ENCODE data around the gene MTF1.
A peak's percentile ranks its signal among the peaks of the same experiment; 100 is the strongest.

Gene MTF1

DNA sequence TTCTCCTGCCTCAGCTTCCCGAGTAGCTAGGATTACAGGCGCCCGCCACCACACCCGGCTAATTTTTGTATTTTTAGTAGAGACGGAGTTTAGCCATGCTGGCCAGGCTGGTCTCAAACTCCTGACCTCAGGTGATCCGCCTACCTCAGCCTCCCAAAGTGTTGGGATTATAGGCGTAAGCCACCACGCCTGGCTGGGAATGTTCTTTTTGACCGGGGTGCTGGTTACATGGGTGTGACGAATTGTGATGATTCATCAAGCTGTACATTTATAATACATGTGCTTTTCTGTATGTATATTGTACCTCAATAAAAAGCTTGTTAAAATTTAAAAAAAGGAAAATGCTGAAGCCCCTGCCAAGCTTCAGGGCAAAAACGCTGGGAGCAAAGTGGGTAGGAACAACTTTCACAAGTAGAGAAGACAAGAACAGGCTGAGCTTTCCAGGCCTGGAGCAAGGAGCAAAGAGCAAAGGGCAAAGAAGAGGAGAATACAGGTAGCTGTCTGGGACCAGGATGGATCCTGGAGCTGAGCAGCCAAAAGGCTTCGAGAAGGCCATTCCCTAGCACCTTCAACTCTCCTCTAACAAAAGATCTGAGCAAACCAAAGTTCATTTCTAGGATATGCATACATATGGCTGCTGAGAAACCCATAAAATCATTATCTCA is 30.9 kb downstream of the MTF1 start:
- no peaks in the 10 kb centered on the region for H3K4me1 ChIP-seq (ENCODE audit: control insufficient read depth, insufficient read depth, low read length)
- DNase-seq (ENCODE audit: low read depth): no peak
- H3K36me3 ChIP-seq (ENCODE audit: control insufficient read depth, insufficient read depth, low read length, severe bottlenecking): peaks cover 63% of the 10 kb centered on the region
- H3K4me3 ChIP-seq (ENCODE audit: low read length): no peak overlapping the region
- no peaks in the 10 kb centered on the region for H3K27me3 ChIP-seq (replicated peaks; ENCODE audit: control insufficient read depth, insufficient read depth, low read length)
- H3K9me3 ChIP-seq (ENCODE audit: control insufficient read depth, low read length): no peaks in the 10 kb centered on the region
- H3K9ac ChIP-seq (ENCODE audit: low read length): no peak overlapping the region

DNA sequence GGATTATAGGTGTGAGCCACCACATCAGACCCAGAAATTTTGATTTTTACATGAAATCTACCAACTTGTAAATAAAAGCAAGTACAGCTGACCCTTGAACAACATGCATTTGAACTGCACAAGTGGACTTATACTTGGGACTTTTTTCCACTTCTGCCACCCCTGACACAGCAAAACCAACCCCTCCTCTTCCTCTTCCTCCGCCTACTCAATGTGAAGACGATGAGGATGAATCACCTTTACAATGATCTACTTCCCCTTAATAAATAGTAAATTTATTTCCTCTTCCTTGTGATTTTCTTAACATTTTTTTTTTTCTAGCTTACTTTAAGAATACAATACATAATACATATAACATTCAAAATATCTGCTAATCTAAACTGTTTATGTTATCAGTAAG is 33.9 kb downstream of the MTF1 start:
- Histone ChIP-seq H3K36me3 (ENCODE audit: control insufficient read depth, insufficient read depth, low read length, severe bottlenecking) (peaks cover 68% of the 10 kb centered on the region), H3K27me3 (replicated peaks; ENCODE audit: control insufficient read depth, insufficient read depth, low read length) (no peaks in the 10 kb centered on the region), H3K4me3 (ENCODE audit: low read length) (no peak overlapping the region), H3K9me3 (ENCODE audit: control insufficient read depth, low read length) (no peaks in the 10 kb centered on the region), H3K9ac (ENCODE audit: low read length) (no peak overlapping the region), H3K4me1 (ENCODE audit: control insufficient read depth, insufficient read depth, low read length) (no peaks in the 10 kb centered on the region)
- DNase-seq (ENCODE audit: low read depth): no peak

DNA sequence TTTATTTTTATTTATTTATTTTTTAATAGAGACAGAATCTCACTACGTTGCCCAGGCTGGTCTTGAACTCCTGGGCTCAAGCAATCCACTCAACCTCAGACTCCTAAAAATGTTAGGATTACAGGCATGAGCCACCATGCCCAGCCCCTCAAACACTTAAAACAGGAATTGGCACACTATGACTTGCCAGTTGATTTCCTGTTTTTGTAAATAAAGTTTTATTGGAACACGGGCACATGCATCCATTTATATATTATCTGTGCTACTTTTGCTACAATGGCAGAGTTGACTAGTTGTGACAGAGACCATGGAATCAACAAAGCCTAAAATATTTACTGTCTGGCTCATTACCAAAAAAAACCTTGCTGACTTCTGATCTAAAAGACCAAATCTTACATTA is 35.4 kb downstream of the MTF1 start:
- Histone ChIP-seq H3K27me3 (replicated peaks; ENCODE audit: control insufficient read depth, insufficient read depth, low read length) (no peaks in the 10 kb centered on the region), H3K9me3 (ENCODE audit: control insufficient read depth, low read length) (no peaks in the 10 kb centered on the region), H3K4me3 (ENCODE audit: low read length) (no peak overlapping the region), H3K4me1 (ENCODE audit: control insufficient read depth, insufficient read depth, low read length) (no peaks in the 10 kb centered on the region), H3K36me3 (ENCODE audit: control insufficient read depth, insufficient read depth, low read length, severe bottlenecking) (peaks cover 72% of the 10 kb centered on the region), H3K9ac (ENCODE audit: low read length) (no peak overlapping the region)
- no peak for DNase-seq (ENCODE audit: low read depth)

DNA sequence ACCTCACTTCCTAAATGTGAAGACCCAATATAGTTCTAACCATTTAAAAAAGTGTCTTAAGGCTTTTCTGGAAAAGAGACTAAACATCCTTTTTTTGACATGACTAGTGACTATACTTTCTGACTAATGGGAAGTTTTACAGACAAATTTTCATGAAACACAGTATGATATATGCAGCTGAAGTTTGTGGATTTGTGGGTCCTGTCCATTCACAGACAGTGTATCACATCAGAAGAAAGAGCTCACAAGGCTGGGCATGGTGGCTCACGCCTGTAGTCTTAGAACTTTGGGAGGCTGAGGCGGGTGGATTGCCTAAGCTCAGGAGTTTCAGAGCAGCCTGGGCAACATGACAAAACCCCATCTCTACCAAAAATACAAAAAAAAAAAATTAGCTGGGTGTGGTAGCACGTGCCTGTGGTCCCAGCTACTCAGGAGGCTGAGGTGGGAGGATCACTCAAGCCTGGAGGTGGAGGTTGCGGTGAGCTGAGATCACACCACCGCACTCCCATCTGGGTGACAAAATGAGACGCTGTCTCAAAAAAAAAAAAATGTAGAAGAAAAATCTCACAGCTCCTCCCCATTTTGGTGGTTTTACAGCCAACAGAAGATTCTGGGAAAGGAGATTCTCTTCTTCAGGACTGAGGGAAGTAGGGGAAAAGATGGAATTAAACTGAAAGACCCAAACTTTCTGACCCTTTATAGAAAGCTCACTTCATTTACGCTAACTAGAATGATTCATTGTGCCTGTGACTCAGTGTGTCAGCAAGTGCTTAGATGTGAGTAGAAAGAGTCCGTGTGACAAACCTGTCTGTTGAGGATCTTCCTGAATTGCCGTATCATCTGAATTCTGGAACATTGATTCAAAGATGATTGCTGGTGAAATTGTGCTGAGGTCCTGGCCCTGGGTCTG is 36.2 kb downstream of the MTF1 start:
- Histone ChIP-seq H3K36me3 (ENCODE audit: control insufficient read depth, insufficient read depth, low read length, severe bottlenecking) (peaks cover 64% of the 10 kb centered on the region), H3K4me1 (ENCODE audit: control insufficient read depth, insufficient read depth, low read length) (no peaks in the 10 kb centered on the region), H3K9ac (ENCODE audit: low read length) (no peak overlapping the region), H3K4me3 (ENCODE audit: low read length) (no peak overlapping the region), H3K27me3 (replicated peaks; ENCODE audit: control insufficient read depth, insufficient read depth, low read length) (no peaks in the 10 kb centered on the region), H3K9me3 (ENCODE audit: control insufficient read depth, low read length) (no peaks in the 10 kb centered on the region)
- DNase-seq (ENCODE audit: low read depth): no peak

DNA sequence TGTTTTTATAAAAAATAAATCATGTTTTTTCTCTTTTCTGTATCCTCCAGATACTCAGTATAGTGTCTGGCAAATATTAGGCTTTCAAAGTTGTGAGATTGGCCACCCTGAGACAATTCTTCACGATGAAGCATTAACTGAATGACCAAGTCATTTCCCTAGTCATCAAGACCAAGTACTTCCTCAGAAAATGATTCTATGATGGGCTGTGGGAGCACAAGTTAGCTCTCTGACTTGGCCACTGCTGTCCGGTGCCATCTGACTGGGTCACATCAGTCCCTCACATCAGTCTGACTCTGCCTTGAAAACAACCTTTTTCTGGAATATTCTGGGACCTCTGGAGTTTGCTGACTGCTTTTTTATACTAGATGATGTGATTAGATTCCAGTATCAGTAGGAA is 37.9 kb downstream of the MTF1 start:
- H3K9ac ChIP-seq (ENCODE audit: low read length): no peak overlapping the region
- H3K9me3 ChIP-seq (ENCODE audit: control insufficient read depth, low read length): no peaks in the 10 kb centered on the region
- no peak for DNase-seq (ENCODE audit: low read depth)
- peaks cover 7% of the 10 kb centered on the region for H3K4me1 ChIP-seq (ENCODE audit: control insufficient read depth, insufficient read depth, low read length)
- no peaks in the 10 kb centered on the region for H3K27me3 ChIP-seq (replicated peaks; ENCODE audit: control insufficient read depth, insufficient read depth, low read length)
- H3K36me3 ChIP-seq (ENCODE audit: control insufficient read depth, insufficient read depth, low read length, severe bottlenecking): peaks cover 74% of the 10 kb centered on the region
- H3K4me3 ChIP-seq (ENCODE audit: low read length): no peak overlapping the region

DNA sequence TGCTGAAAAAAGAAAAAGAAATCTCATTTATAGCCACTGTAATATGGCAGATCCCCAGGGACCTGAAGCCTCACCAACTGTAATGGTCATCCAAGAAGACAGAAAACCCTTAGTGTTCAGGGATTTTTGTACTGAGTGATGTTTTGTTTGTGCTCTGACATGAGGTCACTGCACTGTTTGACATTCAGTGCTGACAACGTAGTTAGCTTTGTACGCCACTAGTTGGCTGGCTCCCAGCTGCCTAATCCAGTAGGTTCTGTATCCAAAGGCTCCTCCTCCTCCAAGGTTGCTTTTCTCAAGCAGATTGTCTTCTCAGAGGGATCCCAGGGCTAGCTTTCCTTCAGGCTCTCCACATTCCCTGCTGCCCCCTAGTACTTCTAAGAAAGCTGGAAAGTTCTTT is 41.9 kb downstream of the MTF1 start:
- Histone ChIP-seq H3K27me3 (replicated peaks; ENCODE audit: control insufficient read depth, insufficient read depth, low read length) (no peaks in the 10 kb centered on the region), H3K4me1 (ENCODE audit: control insufficient read depth, insufficient read depth, low read length) (peaks cover 28% of the 10 kb centered on the region), H3K4me3 (ENCODE audit: low read length) (no peak overlapping the region), H3K9ac (ENCODE audit: low read length) (no peak overlapping the region), H3K9me3 (ENCODE audit: control insufficient read depth, low read length) (no peaks in the 10 kb centered on the region), H3K36me3 (ENCODE audit: control insufficient read depth, insufficient read depth, low read length, severe bottlenecking) (peaks cover 68% of the 10 kb centered on the region)
- DNase-seq (ENCODE audit: low read depth): no peak

DNA sequence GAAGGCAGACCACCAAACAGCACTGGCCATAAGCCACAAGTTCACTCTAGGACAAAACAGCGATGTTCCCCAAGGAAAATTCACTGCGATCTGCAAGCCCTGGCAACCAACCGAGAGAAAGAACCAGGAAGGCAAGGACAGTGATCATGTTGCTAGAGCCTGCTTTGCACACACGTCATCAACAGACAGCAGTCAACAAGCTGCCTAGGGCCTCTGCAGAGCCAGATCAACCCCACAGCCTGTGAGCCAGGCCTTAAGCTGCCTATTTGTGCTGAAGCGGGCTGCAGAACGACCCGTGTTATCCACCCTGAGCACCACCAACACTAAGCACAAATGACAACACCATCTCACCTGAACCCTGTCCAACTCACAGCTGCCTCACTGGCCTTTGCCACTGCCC is 45.1 kb downstream of the MTF1 start:
- no peaks in the 10 kb centered on the region for H3K9me3 ChIP-seq (ENCODE audit: control insufficient read depth, low read length)
- no peaks in the 10 kb centered on the region for H3K27me3 ChIP-seq (replicated peaks; ENCODE audit: control insufficient read depth, insufficient read depth, low read length)
- peak overlapping the region; percentile 59 for H3K9ac ChIP-seq (ENCODE audit: low read length)
- no peak for DNase-seq (ENCODE audit: low read depth)
- H3K4me3 ChIP-seq (ENCODE audit: low read length): peak overlapping the region; percentile 36
- peaks cover 49% of the 10 kb centered on the region for H3K4me1 ChIP-seq (ENCODE audit: control insufficient read depth, insufficient read depth, low read length)
- H3K36me3 ChIP-seq (ENCODE audit: control insufficient read depth, insufficient read depth, low read length, severe bottlenecking): peaks cover 36% of the 10 kb centered on the region

DNA sequence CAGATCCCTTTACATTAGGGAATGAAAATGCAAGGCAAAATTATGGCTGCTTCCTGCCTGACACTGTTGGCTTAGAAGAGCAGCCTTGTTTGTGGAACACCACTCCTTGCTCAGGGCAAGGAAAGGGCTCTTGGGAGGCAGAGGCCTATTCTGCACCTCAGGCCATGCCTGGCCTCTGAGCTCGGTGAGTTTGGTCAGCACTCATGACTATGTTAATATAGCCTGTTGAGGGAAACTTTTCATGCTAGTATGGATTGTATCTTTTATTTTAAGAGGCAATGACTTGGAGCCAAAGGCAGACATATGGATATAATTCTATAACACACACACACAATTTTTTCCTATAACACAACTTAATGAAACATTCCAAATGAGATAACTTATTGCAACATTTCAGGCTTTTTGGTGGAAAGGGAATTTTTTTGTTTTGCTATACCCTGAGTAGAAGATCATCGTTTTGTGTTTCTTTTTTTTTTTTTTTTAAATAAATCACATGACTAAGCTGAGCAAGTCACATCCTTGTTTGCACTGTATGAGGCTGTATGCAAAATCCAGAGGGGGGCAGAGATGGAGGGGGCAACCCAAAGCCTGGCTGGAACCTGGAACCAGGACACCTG is 45.8 kb downstream of the MTF1 start:
- peak overlapping the region; percentile 59 for H3K9ac ChIP-seq (ENCODE audit: low read length)
- H3K27me3 ChIP-seq (replicated peaks; ENCODE audit: control insufficient read depth, insufficient read depth, low read length): no peaks in the 10 kb centered on the region
- peak overlapping the region; percentile 36 for H3K4me3 ChIP-seq (ENCODE audit: low read length)
- peaks cover 34% of the 10 kb centered on the region for H3K36me3 ChIP-seq (ENCODE audit: control insufficient read depth, insufficient read depth, low read length, severe bottlenecking)
- H3K9me3 ChIP-seq (ENCODE audit: control insufficient read depth, low read length): no peaks in the 10 kb centered on the region
- H3K4me1 ChIP-seq (ENCODE audit: control insufficient read depth, insufficient read depth, low read length): peaks cover 55% of the 10 kb centered on the region
- DNase-seq (ENCODE audit: low read depth): peak; percentile 33

DNA sequence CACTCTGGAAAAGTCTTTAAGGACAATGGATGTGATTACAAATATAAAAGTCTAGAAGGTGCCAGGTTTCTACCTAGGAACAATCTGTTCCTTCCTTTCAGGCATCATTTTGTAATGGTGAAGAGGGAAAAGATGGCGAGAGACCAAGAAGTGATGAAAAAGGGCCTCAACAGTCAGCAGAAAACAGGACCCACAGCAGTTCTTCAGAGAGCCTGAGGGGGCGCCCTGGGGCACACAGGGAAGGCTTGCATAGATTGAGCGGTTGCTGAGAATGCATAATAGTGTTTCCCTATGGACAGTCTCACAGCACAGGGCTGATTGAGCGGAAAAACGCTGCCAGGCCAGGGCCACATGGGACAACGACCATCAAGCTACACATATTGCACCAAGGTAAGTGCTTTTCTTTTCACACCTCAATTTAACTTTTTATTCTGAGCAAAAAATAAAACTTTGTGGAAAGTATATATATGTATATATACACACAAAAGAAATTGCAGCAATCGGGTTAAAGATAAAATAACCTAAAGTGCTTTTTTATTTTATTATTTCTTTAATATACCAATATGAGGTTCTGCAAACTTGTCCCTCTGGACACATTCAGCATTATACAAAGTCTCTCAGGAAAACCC is 48.3 kb downstream of the MTF1 start:
- Histone ChIP-seq H3K4me3 (ENCODE audit: low read length) (peak overlapping the region; percentile 92), H3K4me1 (ENCODE audit: control insufficient read depth, insufficient read depth, low read length) (peaks cover 58% of the 10 kb centered on the region), H3K9ac (ENCODE audit: low read length) (peak overlapping the region; percentile 63), H3K27me3 (replicated peaks; ENCODE audit: control insufficient read depth, insufficient read depth, low read length) (no peaks in the 10 kb centered on the region), H3K9me3 (ENCODE audit: control insufficient read depth, low read length) (no peaks in the 10 kb centered on the region), H3K36me3 (ENCODE audit: control insufficient read depth, insufficient read depth, low read length, severe bottlenecking) (peaks cover 24% of the 10 kb centered on the region)
- DNase-seq (ENCODE audit: low read depth): peak; percentile 85

DNA sequence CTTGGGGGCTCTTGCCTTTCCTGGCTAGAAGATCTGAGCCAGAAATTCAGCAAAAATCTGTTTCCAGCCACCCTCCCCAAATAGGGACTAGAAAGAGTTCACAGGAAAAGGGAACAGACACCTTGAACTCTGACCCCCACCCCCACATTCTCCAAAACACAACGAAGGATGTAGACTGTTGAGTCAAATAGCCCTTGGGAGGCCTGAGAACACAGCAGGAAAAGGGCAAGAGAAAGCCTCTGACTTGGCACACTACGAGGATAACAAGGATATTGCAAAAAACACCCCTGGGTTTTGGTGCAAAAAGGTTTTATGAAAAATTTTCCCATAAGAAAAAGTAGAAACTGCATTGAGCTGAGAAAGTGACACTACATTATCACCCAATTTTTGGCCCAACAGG is 49.5 kb downstream of the MTF1 start:
- peaks cover 56% of the 10 kb centered on the region for H3K4me1 ChIP-seq (ENCODE audit: control insufficient read depth, insufficient read depth, low read length)
- no peaks in the 10 kb centered on the region for H3K9me3 ChIP-seq (ENCODE audit: control insufficient read depth, low read length)
- no peaks in the 10 kb centered on the region for H3K27me3 ChIP-seq (replicated peaks; ENCODE audit: control insufficient read depth, insufficient read depth, low read length)
- peak overlapping the region; percentile 91 for H3K9ac ChIP-seq (ENCODE audit: low read length)
- H3K36me3 ChIP-seq (ENCODE audit: control insufficient read depth, insufficient read depth, low read length, severe bottlenecking): peaks cover 24% of the 10 kb centered on the region
- H3K4me3 ChIP-seq (ENCODE audit: low read length): peak overlapping the region; percentile 92
- no peak for DNase-seq (ENCODE audit: low read depth)

Measured in adipocyte (in vitro differentiated cells).